MM.1S (cell line): ENCODE measurements around the gene GHRL.

ENCODE experiments used
- DNase-seq: peaks from one replicate; pipeline ENCODE4 v3.0.0-alpha.2; 2015
- H2AFZ ChIP-seq: fragments of 300-600 bp; sonication (generic); 2 replicates; pipeline ENCODE4 v1.6.0; 2016; ENCODE audit warnings: antibody characterized with exemption, low read length
- H3F3A ChIP-seq: fragments of 300-600 bp; sonication (generic); 2 replicates; pipeline ENCODE4 v1.6.1; 2016; ENCODE audit warnings: mild to moderate bottlenecking, antibody characterized with exemption, low read length, moderate library complexity, mixed read lengths; ENCODE audit not compliant: insufficient read depth
- H3K27ac ChIP-seq: fragments of 300-600 bp; sonication (generic); 2 replicates; pipeline ENCODE4 v1.5.1; 2016; ENCODE audit warnings: mild to moderate bottlenecking, low read length
- H3K27me3 ChIP-seq: fragments of 300-600 bp; sonication (generic); replicated peaks from 2 replicates; pipeline ENCODE4 v1.6.0; 2016; ENCODE audit warnings: low read length; ENCODE audit not compliant: insufficient read depth
- H3K36me3 ChIP-seq: fragments of 300-600 bp; sonication (generic); replicated peaks from 2 replicates; pipeline ENCODE4 v1.6.1; 2016; ENCODE audit warnings: mild to moderate bottlenecking, low read length, mixed read lengths; ENCODE audit not compliant: insufficient read depth
- H3K4me1 ChIP-seq: fragments of 300-600 bp; sonication (generic); 2 replicates; pipeline ENCODE4 v1.6.1; 2016; ENCODE audit warnings: low read length, mixed read lengths
- H3K4me2 ChIP-seq: fragments of 300-600 bp; sonication (generic); 2 replicates; pipeline ENCODE4 v1.6.0; 2016; ENCODE audit warnings: low read depth, low read length
- H3K4me3 ChIP-seq: fragments of 300-600 bp; sonication (generic); 2 replicates; pipeline ENCODE4 v1.5.1; 2016; ENCODE audit warnings: low read length, mixed read lengths
- H3K79me2 ChIP-seq: fragments of 300-600 bp; sonication (generic); 2 replicates; pipeline ENCODE4 v1.6.1; 2016; ENCODE audit warnings: mixed run types, low read length, mixed read lengths
- H3K9ac ChIP-seq: fragments of 300-600 bp; sonication (generic); 2 replicates; pipeline ENCODE4 v1.6.1; 2016; ENCODE audit warnings: low read length, mixed read lengths
- H3K9me2 ChIP-seq: fragments of 300-600 bp; sonication (generic); replicated peaks from 2 replicates; pipeline ENCODE4 v1.6.1; 2016; ENCODE audit warnings: mild to moderate bottlenecking, low read length, mixed read lengths; ENCODE audit not compliant: insufficient read depth
- H3K9me3 ChIP-seq: fragments of 300-600 bp; sonication (generic); replicated peaks from 2 replicates; pipeline ENCODE4 v1.6.1; 2016; ENCODE audit warnings: mild to moderate bottlenecking, low read length, mixed read lengths; ENCODE audit not compliant: insufficient read depth
- H4K20me1 ChIP-seq: fragments of 300-600 bp; sonication (generic); 2 replicates; pipeline ENCODE4 v1.6.1; 2016; ENCODE audit warnings: mild to moderate bottlenecking, low read length, moderate library complexity, mixed read lengths; ENCODE audit not compliant: insufficient read depth
- CTCF ChIP-seq: fragments of 300-600 bp; sonication (generic); IDR thresholded peaks from 2 replicates; pipeline ENCODE4 v1.5.1; 2016; ENCODE audit warnings: antibody characterized with exemption, low read length, mixed read lengths
- EZH2 ChIP-seq: fragments of 300-600 bp; sonication (generic); optimal IDR thresholded peaks from 2 replicates; pipeline ENCODE3; 2017; ENCODE audit warnings: low read depth, mild to moderate bottlenecking, antibody characterized with exemption, low read length, mixed read lengths
- EZH2phosphoT487 ChIP-seq: fragments of 300-600 bp; sonication (generic); IDR thresholded peaks from 2 replicates; pipeline ENCODE4 v1.6.1; 2018; ENCODE audit warnings: antibody characterized with exemption, low read length

Gene GHRL

GRCh38 chr3:10292505-10293419 lies at the start of gene GHRL:
TSS of gene GHRL (minus strand) at chr3:10292947. CDS start at chr3:10290180, 2,767 bp downstream.
- H3K36me3 ChIP-seq, result no peaks in the 10 kb centered on the region
- H3K9ac ChIP-seq, result no peak within 1 kb of the TSS
- H3K4me2 ChIP-seq, result no peak within 1 kb of the TSS
- H3K9me3 ChIP-seq, result no peaks in the 10 kb centered on the region
- H3K4me1 ChIP-seq, result no peaks in the 10 kb centered on the region
- TF ChIP-seq CTCF (no peak), EZH2phosphoT487 (no peak), EZH2 (no peak)
- no peak within 1 kb of the TSS for H2AFZ ChIP-seq
- no peaks in the 10 kb centered on the region for H3F3A ChIP-seq
- DNase-seq, result no peak
- H3K79me2 ChIP-seq, result no peaks in the 10 kb centered on the region
- H3K4me3 ChIP-seq, result no peak within 1 kb of the TSS
- H4K20me1 ChIP-seq, result no peaks in the 10 kb centered on the region
- H3K9me2 ChIP-seq, result no peaks in the 10 kb centered on the region
- no peaks in the 10 kb centered on the region for H3K27me3 ChIP-seq
- no peak within 1 kb of the TSS for H3K27ac ChIP-seq

GRCh38 chr3:10341901-10342398 lies 49.2 kb upstream of the GHRL start:
- no peaks in the 10 kb centered on the region for H3K79me2 ChIP-seq
- TF ChIP-seq EZH2 (no peak), EZH2phosphoT487 (no peak), CTCF (no peak)
- H3K4me2 ChIP-seq, result no peak overlapping the region
- no peak overlapping the region for H2AFZ ChIP-seq
- no peaks in the 10 kb centered on the region for H3K36me3 ChIP-seq
- H3F3A ChIP-seq, result no peaks in the 10 kb centered on the region
- H3K27ac ChIP-seq, result no peak overlapping the region; the same call in 1 of the 2 replicates
- no peaks in the 10 kb centered on the region for H3K9me2 ChIP-seq
- no peaks in the 10 kb centered on the region; the same call in 1 of the 2 replicates for H3K4me1 ChIP-seq
- no peak for DNase-seq
- peaks cover 18% of the 10 kb centered on the region for H3K27me3 ChIP-seq
- no peak overlapping the region for H3K9ac ChIP-seq
- no peak overlapping the region for H3K4me3 ChIP-seq
- H4K20me1 ChIP-seq, result no peaks in the 10 kb centered on the region
- no peaks in the 10 kb centered on the region for H3K9me3 ChIP-seq

GRCh38 chr3:10340476-10340875 lies 47.7 kb upstream of the GHRL start:
- Histone ChIP-seq H3K4me2 (no peak overlapping the region), H3K9me2 (no peaks in the 10 kb centered on the region), H3F3A (no peaks in the 10 kb centered on the region), H3K9me3 (no peaks in the 10 kb centered on the region), H3K27ac (no peak overlapping the region), H2AFZ (no peak overlapping the region), H3K4me3 (no peak overlapping the region), H3K4me1 (no peaks in the 10 kb centered on the region; the same call in 1 of the 2 replicates), H3K27me3 (peaks cover 18% of the 10 kb centered on the region), H4K20me1 (no peaks in the 10 kb centered on the region), H3K9ac (no peak overlapping the region), H3K36me3 (no peaks in the 10 kb centered on the region), H3K79me2 (no peaks in the 10 kb centered on the region)
- TF ChIP-seq EZH2, result no peak
- no peak for TF ChIP-seq CTCF
- no peak for TF ChIP-seq EZH2phosphoT487
- no peak for DNase-seq
